K562 (cell line): ENCODE data around the gene ACTL10. TPM values are rescaled to one million over a fixed set of nuclear protein-coding genes. Genes with fewer than 3 reads are reported as not detected.
A peak's percentile ranks its signal among the peaks of the same experiment; 100 is the strongest.

Experiments
- CC2D1A ChIP-seq: fragments of 450-650 bp; IDR thresholded peaks from 2 replicates; pipeline ENCODE4 v1.6.1; 2017; ENCODE audit warnings: mild to moderate bottlenecking
- CEBPZ ChIP-seq: fragments of 150-350 bp; IDR thresholded peaks from 2 replicates; pipeline ENCODE4 v1.6.1; 2014; ENCODE audit warnings: low read depth, mild to moderate bottlenecking, low read length, borderline replicate concordance
- DIDO1 ChIP-seq: fragments of 450-650 bp; IDR thresholded peaks from 2 replicates; pipeline ENCODE4 v1.6.1; 2016; ENCODE audit warnings: low read depth, missing biosample characterization, missing genetic modification characterization
- DMBX1 ChIP-seq: fragments of 250-450 bp; sonication (Bioruptor Pico); IDR thresholded peaks from 2 replicates; pipeline ENCODE4 v1.8.0; 2022; ENCODE audit warnings: inconsistent platforms, mild to moderate bottlenecking, moderate library complexity, borderline replicate concordance
- ELK3 ChIP-seq: fragments of 450-650 bp; formaldehyde crosslinking; IDR thresholded peaks from 2 replicates; pipeline ENCODE4 v1.4.0; 2020; ENCODE audit warnings: mild to moderate bottlenecking
- L3MBTL2 ChIP-seq: fragments of 450-650 bp; IDR thresholded peaks from 2 replicates; pipeline ENCODE4 v1.6.1; 2016; ENCODE audit warnings: mild to moderate bottlenecking, moderate library complexity
- MCM7 ChIP-seq, 2 experiments: fragments of 450-650 bp; IDR thresholded peaks; 2 replicates each; pipeline ENCODE4 v1.6.1; 2016 to 2018
- NCOR1 ChIP-seq: fragments of 450-650 bp; IDR thresholded peaks from 2 replicates; pipeline ENCODE4 v1.6.1; 2016; ENCODE audit warnings: mild to moderate bottlenecking, moderate library complexity
- PRDM10 ChIP-seq: fragments of 450-650 bp; IDR thresholded peaks from 2 replicates; pipeline ENCODE4 v1.6.1; 2018; ENCODE audit not compliant: partially characterized antibody
- TARDBP ChIP-seq: fragments of 450-650 bp; IDR thresholded peaks from 2 replicates; pipeline ENCODE4 v1.6.1; 2016
- TCF7 ChIP-seq: sonication (generic); IDR thresholded peaks from 2 replicates; pipeline ENCODE4 v1.6.1; 2016; ENCODE audit warnings: antibody characterized with exemption, borderline replicate concordance
- TEAD2 ChIP-seq: fragments of 450-650 bp; IDR thresholded peaks from 2 replicates; pipeline ENCODE4 v1.6.1; 2016; ENCODE audit warnings: missing genetic modification characterization, control low read depth, missing compliant biosample characterization
- TRIM24 ChIP-seq, 2 experiments: fragments of 450-650 bp; IDR thresholded peaks; 2 replicates each; pipeline ENCODE4 v1.6.1; 2016
- XRCC5 ChIP-seq: fragments of 200-400 bp; formaldehyde crosslinking; IDR thresholded peaks from 2 replicates; pipeline ENCODE4 v1.6.1; 2017; ENCODE audit warnings: low read depth, mild to moderate bottlenecking, low read length
- ZBTB11 ChIP-seq, 3 experiments: fragments of 200-800 bp in 1 of 3; fragments of 250-450 bp in 1 of 3; fragments of 450-650 bp in 1 of 3; sonication (Bioruptor Pico) in 1 of 3; sonication (Bioruptor generic) in 1 of 3; formaldehyde crosslinking in 1 of 3; IDR thresholded peaks; 2 replicates each; pipeline versions ENCODE4 v1.6.1 to v1.8.0; 2016 to 2022; ENCODE audit warnings: mild to moderate bottlenecking in 2 of 3, missing genetic modification characterization in 2 of 3, missing compliant biosample characterization in 1 of 3, moderate library complexity in 1 of 3
- ZNF324 ChIP-seq: fragments of 250-450 bp; sonication (Bioruptor Pico); IDR thresholded peaks from 2 replicates; pipeline ENCODE4 v1.4.0; 2020; ENCODE audit warnings: mild to moderate bottlenecking
- ZNF41 ChIP-seq: fragments of 250-450 bp; sonication (Bioruptor Pico); conservative IDR thresholded peaks from 2 replicates; pipeline ENCODE4 v1.4.0; 2020; ENCODE audit warnings: mild to moderate bottlenecking
- ZNF507 ChIP-seq: conservative IDR thresholded peaks from 2 replicates; pipeline ENCODE4 v1.6.1; 2017; ENCODE audit warnings: missing genetic modification characterization, missing compliant biosample characterization
- polyA plus RNA-seq, 8 experiments: library from polyadenylated mRNA; depleted of rRNA in 4 of 8; stranded (reverse) in 5 of 8; unstranded in 3 of 8; fragments of >200 nt; fragmentation: Nextera tagmentation in 2 of 8; fragmentation: Illumina TruSeq in 1 of 8; extraction: Ambion mirVana in 2 of 8; extraction: Trizol in 1 of 8; gene quantifications; 2 replicates each; pipeline versions ENCODE4 v1.2.1 to v1.2.3, GENCODE V29; 2011 to 2014; ENCODE audit warnings: inconsistent platforms in 1 of 8, missing spikeins in 1 of 8
- total RNA-seq, 7 experiments: library from RNA; depleted of rRNA in 6 of 7; stranded (reverse); fragments of >200 nt in 6 of 7; fragmentation: Illumina TruSeq in 2 of 7; extraction: Trizol in 2 of 7; gene quantifications; 2 replicates each; pipeline versions ENCODE4 v1.2.1 to v1.2.3, GENCODE V29; 2011 to 2021; ENCODE audit warnings: low replicate concordance in 1 of 7

The ACTL10 gene
- total and polyA plus RNA-seq, 9 of the 15 experiments (the other 6 are each of a cell fraction or from before 2014, with no cell fraction given) = 0.07 to 0.14 TPM; not detected in 7

- TF ChIP-seq TARDBP = no peak
- peak; percentile 73; the same call in 1 of the 2 replicates for TF ChIP-seq TCF7
- TF ChIP-seq L3MBTL2 = peak; percentile 30; the same call in 1 of the 2 replicates
- no peak for TF ChIP-seq DIDO1 (tag)
- no peak for TF ChIP-seq ZNF41 (CRISPR knock-in tag)
- peak; percentile 67; the same call in 1 of the 2 replicates for TF ChIP-seq DMBX1 (CRISPR knock-in tag)
- peak in 1 of 3 experiments; percentile 54; a peak in 1 of 6 replicates for TF ChIP-seq ZBTB11 (CRISPR knock-in tag; IDR thresholded peaks at IDR 0.05)
- TF ChIP-seq MCM7 (IDR thresholded peaks at IDR 0.05) = no peak
- TF ChIP-seq ZNF324 = no peak
- no peak for TF ChIP-seq ELK3 (CRISPR knock-in tag)
- peak; percentile 93 for TF ChIP-seq NCOR1
- TF ChIP-seq CC2D1A = 0 out of 2 replicates have a peak, but pooled peaks have one; percentile 16
- no peak for TF ChIP-seq XRCC5
- TF ChIP-seq TRIM24 (IDR thresholded peaks at IDR 0.05) = 0 out of 4 replicates have a peak, but pooled peaks of 1 of the 2 experiments have one; percentile 38
- TF ChIP-seq ZNF507 (tag) = no peak
- TF ChIP-seq TEAD2 = no peak
- peak; percentile 11 for TF ChIP-seq PRDM10
- no peak for TF ChIP-seq CEBPZ
Measured at GRCh38 chr20:33688938-33689424, 22.2 kb downstream of the ACTL10 start (continued).
